GM10847 (cell line): ENCODE results near the gene CHD5.

Source experiments
- POLR2A ChIP-seq: IDR thresholded peaks from 2 replicates; pipeline ENCODE4 v1.6.1; 2011; ENCODE audit not compliant: insufficient read length; ENCODE audit errors: extremely low read depth

CHD5 gene

GRCh38 chr1:6099787-6100765 lies 80.0 kb downstream of the CHD5 start:
- no peak for TF ChIP-seq POLR2A

GRCh38 chr1:6099297-6099696 lies 80.8 kb downstream of the CHD5 start:
- no peak for TF ChIP-seq POLR2A

DNA sequence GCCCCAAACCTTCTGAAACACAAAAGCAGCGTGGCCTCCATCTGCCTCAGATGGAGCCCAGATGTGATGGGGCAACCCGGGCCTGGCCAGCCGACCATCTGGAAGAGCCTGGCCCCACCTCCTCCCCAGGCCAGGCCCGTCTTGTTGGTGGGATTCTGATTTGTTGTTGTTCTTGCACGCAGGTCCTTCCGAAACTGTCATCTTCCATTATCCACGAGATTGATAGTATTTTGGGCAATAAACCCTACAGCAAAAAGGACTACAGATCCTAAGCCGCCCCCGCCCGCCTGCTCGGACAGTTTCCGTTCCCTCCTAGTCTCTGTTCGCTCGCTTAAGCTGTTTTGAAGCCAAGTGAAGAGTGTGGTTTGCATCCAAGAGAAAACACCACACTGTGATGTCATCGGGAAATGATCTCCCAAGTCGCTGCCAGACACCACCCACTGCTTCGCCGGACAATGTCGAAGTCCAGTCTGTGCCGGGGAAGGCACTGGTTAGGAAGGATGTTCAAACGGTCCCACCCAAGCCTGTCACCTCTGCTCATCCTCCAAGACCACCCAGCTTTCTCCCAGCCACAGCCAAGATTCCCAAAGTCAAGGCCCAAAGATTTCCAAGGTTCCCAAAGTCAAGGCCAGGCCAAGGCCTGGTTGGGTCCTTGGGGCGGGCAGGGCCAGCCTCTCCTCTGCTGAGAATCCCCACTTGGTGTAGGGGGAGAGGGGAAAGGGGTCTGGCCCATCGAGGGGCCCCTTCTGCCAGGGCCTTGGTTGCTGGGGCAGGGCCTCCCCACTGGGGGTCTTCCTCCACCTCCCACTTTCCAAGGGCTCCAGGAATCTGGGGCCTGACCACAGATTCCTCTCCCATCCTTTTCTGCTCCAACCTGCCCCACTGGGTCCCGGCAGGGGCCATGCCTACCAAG lies 81.6 kb downstream of the CHD5 start:
- no peak for TF ChIP-seq POLR2A

DNA sequence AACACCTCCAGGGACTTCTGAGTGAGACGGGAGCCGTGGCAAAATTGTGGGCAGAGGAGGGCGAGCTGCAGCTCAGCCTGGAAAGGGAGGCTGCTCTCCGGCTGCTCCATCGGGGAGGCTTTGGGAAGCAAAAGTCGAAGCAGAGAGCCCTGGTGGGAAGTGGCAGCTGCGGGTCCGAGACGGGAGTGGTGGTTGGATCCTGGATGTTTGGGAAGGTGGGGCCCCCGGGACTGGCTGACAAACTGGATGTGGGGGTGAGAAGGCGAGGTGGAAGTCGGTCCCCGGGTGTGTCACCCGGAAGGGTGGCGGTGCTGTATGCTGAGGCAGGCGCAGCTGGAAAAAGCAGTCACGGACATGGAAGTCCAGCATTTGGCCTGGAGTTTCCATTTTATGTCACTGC lies 82.3 kb downstream of the CHD5 start:
- TF ChIP-seq POLR2A: no peak

DNA sequence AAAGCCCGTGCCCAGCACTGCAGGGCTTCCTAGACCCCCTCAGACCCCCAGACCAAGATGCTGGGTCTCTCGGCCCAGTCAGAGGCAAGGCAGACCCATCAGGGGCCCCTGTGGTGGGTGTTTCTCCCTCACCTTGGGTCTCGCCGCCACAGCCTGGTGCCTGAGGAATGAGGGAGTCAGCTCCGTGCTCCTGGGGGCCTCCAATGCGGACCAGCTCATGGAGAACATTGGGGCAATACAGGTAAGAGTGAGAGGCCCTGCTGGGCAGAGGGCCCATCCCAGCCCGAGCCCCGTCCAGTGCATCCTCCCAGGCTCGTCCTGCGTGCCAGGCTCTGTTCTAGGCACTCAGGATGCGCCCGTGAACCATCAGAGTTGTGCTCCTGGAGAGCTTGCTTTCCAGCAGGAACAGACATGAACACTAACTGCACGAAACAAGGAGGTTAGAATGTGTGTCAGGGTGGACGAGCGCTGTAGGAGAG lies 83.0 kb downstream of the CHD5 start:
- TF ChIP-seq POLR2A: no peak

DNA sequence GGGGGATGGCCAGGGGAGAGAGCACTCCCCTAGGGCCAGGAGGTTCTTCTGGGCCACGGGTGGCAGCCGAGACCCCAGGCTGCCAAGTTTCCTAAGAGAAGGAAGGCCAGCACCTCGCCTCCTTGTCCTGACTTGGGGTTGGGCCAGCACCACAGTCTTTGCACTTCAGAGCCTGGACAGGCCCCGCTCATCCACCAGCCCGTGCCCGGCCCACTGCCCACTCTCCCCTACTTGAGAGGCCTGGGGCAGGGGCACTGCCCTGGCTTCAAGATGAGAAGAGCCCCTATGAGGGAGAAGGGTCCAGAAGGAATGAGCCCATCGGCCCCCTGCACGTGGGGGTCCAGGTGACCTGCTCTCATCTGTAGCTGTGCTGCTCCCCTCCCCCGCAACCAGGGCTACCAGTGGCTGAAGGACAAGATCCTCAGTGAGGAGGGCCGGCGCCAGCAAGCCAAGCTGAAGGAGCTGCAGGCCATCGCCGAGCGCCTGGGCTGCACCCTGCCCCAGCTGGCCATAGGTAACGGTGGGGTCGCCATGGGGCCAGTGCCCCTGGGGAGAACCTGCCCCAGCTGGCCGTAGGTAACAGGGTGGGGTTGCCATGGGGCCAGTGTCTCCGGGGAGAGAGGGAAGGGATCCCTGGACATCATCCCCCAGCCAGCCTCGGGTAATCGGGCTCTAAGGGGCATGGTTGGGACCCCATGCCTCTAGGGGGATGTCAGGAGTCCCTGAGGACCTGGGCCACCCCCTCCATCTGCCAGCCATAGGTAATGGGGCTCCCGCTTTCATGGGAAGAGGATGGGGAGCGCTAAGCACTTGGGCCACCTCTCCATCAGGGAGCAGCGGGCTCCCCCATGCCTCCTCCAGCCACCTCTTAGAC lies 83.6 kb downstream of the CHD5 start:
- TF ChIP-seq POLR2A: no peak

- TF ChIP-seq POLR2A: no peak
Measured at GRCh38 chr1:6095511-6096242, 84.4 kb downstream of the CHD5 start.

- TF ChIP-seq POLR2A: no peak
Measured at GRCh38 chr1:6094801-6095505, 85.2 kb downstream of the CHD5 start.

DNA sequence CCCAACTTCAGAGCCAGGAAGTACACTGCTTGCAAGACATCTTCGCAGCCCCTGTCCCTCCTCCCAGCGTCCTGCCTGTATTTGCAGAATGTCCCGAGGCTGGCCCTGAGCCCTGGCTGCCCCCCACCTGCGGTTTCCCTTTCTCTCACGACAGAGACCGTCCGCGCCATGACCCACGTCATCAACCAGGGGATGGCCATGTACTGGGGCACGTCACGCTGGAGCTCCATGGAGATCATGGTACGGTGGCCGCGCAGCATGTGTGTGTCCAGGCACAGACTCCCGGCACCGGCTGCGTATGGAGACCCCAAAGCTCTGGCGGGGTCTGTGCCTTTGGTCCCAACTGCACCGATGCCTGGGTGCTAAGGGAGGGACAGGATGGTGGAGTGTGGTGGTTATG lies 85.9 kb downstream of the CHD5 start:
- TF ChIP-seq POLR2A: no peak

GRCh38 chr1:6093611-6094010 lies 86.5 kb downstream of the CHD5 start:
- no peak for TF ChIP-seq POLR2A

DNA sequence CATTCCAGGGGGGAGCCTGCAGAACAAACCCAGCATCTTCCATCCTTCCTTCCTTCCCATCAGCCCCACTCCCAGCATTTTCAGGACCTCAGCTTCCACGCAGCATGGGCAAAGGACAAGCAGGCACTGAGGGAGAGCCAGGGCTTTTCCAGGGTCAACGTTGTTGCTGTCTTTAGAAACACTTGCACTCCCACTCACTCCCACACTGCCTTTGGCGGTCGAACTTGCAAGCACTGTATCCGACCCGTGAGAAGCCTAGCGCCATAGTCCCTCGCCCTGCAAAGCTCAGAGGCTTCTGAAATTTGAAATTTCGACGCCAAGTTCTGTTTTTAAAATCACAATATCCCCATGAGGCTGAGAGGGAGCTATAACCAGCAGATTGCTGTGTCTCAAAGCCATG lies 87.0 kb downstream of the CHD5 start:
- TF ChIP-seq POLR2A: no peak

DNA sequence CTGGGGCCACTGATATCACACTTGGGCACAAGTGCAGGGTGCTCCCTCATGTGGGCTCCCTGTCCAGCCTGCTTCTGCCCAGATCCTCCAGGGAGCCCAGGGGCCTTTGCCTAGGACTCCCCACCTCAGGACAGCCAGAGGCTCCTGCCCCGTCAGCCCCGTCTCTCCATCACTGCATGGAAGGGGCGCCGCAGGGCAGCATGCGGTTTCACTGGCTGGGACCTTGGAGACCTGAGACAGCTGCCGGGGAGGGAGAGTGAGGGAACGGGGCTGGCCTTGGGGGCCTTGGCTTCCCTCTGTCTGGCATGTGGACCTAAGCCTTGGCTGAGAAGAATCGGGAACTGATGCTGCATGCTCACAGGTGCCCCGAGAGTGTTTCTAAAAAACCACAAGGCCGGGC lies 87.9 kb downstream of the CHD5 start:
- no peak for TF ChIP-seq POLR2A

DNA sequence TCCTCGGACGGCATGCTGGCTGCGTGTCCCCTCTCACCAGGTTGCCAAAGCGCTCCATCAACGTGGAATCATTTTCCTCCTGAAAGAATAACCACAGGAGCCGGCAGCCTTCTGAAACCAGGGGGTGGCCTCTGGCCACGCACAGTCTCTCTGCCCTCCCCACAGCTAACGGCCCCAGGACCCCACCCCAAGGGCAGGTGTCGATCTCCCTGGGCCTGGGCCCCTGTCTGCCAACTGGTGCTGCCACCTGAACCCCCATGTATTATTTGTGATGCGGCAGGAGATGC lies 88.4 kb downstream of the CHD5 start:
- no peak for TF ChIP-seq POLR2A
